Urinary bladder (tissue), 4 donors: ENCODE measurements around the gene DACH1. TPM values are rescaled to one million over a fixed set of nuclear protein-coding genes. Genes with fewer than 3 reads are reported as not detected.
A peak's percentile ranks its signal among the peaks of the same experiment; 100 is the strongest.

Source experiments
- DNase-seq: peaks from one replicate; pipeline ENCODE4 v3.0.0-alpha.2; 2015; ENCODE audit errors: extremely low spot score
- H3K27ac ChIP-seq: one replicate; pipeline ENCODE4 v1.5.1; 2013; ENCODE audit warnings: low read depth, mild to moderate bottlenecking, moderate library complexity
- H3K36me3 ChIP-seq: one replicate; pipeline ENCODE4 v1.6.1; 2013; ENCODE audit warnings: mild to moderate bottlenecking, moderate library complexity; ENCODE audit not compliant: insufficient read depth
- H3K4me1 ChIP-seq: one replicate; pipeline ENCODE4 v1.6.1; 2013; ENCODE audit warnings: mild to moderate bottlenecking, moderate library complexity; ENCODE audit not compliant: insufficient read depth
- H3K4me3 ChIP-seq: one replicate; pipeline ENCODE4 v1.5.1; 2013; ENCODE audit warnings: low read depth, low read length
- WGBS: extraction: QIAGEN DNeasy Blood & Tissue Kit; methylation state at CpG from one replicate; pipeline ENCODE4 v1.1.7; 2013; 5-methylcytosine and 5-hydroxymethylcytosine counted together
- polyA plus RNA-seq: library from polyadenylated mRNA; stranded (reverse); fragments of 200-250 nt; gene quantifications from one replicate; pipeline ENCODE4 v1.2.3, GENCODE V29; 2013
- total RNA-seq: library from RNA; depleted of rRNA; stranded (reverse); fragments of >200 nt; gene quantifications from one replicate; pipeline ENCODE4 v1.2.3, GENCODE V29; 2014
- donor health status: healthy with polysubstance abuse.
- donor health status: healthy.

The DACH1 gene
- total and polyA plus RNA-seq, 2 donors = 2.8 to 26.4 TPM

DNA sequence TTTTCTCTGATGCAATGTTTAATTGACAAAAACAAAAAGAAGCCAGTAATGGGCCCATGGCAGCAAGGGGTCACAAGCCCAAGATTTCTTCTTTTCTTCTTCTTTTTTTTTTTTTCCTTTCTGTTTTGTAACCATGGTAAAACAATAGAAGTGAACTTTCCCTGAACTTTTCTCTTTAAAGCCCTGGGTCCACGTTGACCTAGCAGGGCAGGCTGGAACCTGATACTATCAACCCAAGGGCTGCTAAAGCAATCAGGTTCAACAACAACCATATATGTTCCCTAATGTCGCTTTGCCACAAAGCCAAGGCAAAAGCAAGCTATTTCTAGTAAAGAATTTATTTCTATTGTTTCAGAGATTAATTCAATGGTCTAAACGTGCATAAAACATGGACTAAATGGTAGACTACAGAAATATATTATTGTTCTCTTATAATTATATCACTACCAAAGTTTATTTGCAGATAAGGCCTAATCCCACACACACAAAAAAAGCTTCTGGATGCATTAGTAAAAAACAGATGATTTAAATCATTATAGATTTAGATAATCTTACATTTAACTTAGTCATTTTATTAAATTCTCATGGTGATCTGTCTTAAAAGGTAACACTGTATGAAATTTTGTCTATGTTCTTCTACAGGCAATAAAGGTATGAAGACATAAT lies 153.9 kb downstream of the DACH1 start:
- H3K4me1 ChIP-seq = no peaks in the 10 kb centered on the region
- peak overlapping the region; percentile 23 for H3K27ac ChIP-seq
- no peaks in the 10 kb centered on the region for H3K36me3 ChIP-seq
- no peak overlapping the region for H3K4me3 ChIP-seq
- DNase-seq = peak; percentile 43
- WGBS = 28% methylated on average over 3 of the region's 3 CpGs

DNA sequence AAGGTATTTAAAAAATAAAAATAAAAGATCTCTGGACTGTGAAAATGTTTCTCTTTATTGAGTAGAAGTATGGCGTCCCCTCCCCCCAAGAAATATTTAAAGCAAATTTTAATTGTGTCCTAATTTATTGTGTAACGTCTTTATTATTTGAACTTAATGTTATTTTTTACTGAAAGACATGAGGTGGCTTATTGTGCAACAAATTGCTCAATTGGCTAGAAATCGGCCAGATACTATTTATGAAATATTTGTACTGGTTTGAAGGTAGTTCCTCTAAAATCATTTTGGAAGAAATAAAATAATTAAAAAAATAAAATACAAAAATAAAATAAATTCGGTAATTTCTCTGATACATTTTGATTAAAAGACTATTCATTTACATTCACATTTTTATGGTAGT lies 162.3 kb downstream of the DACH1 start:
- Histone ChIP-seq H3K4me1 (no peaks in the 10 kb centered on the region), H3K36me3 (no peaks in the 10 kb centered on the region), H3K4me3 (no peak overlapping the region), H3K27ac (no peak overlapping the region)
- no peak for DNase-seq
- 87% methylated on average over 4 of the region's 4 CpGs for WGBS

DNA sequence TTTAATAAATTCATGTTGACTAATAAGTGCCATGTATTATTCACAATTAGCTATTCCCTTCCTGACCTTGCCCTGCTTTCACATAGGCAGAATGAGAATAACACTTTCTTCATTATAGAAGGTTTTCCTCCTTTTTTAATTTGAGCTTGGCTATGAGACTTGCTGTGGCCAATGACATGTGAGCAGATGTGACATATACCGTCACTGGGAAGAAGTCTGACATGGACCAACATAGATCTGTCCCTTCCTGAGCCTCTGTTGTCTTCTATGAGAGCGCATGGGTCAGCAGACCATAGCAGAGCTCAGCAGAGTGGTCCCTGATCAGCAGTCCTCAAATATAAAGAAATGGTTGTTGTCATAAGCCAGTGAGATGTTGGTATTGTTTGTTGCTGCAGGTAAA lies 163.9 kb downstream of the DACH1 start:
- DNase-seq = no peak
- no peaks in the 10 kb centered on the region for H3K36me3 ChIP-seq
- no peak overlapping the region for H3K27ac ChIP-seq
- WGBS = 93% methylated on average over 2 of the region's 2 CpGs
- H3K4me3 ChIP-seq = no peak overlapping the region
- H3K4me1 ChIP-seq = no peaks in the 10 kb centered on the region

DNA sequence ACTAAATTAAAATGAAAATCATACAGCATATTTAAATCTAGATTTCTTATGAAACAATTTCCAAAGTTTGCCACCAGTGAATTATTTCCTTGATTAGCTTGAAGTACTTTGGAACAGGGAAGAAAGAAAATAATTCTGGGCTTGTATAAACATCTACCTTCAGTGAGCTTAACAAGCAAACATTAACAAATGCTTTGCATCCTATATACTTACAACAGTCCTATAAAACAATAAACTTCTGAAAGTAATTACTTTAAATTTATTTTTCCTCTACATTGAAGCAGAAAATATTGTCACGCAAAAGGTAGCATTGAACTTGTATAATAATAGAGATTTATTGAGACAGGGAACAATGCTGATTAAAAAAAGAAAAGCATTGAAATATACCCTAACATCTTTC lies 164.8 kb downstream of the DACH1 start:
- H3K27ac ChIP-seq = no peak overlapping the region
- H3K36me3 ChIP-seq = no peaks in the 10 kb centered on the region
- 83% methylated on average over 1 of the region's 1 CpG for WGBS
- no peak overlapping the region for H3K4me3 ChIP-seq
- DNase-seq = no peak
- no peaks in the 10 kb centered on the region for H3K4me1 ChIP-seq

DNA sequence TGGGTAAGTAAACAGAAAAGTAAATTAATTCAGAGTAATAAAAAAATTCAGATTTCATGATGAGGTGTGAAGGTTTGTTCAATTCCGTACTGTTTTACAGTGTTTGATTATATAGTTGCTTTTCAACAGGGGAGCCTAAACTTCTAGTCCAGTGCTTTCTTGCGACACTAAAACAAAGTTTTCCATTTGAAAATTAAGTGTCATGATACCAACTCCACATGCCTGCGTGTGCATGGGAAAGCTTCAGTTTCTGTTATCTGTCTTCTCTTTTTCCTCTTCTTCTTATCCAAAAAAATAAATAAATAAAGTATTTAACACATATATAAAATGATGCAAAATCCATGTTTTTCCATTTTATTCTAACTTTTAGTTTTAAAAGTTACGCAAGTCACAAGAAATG lies 165.3 kb downstream of the DACH1 start:
- WGBS = 77% methylated on average over 4 of the region's 4 CpGs
- Histone ChIP-seq H3K27ac (no peak overlapping the region), H3K36me3 (no peaks in the 10 kb centered on the region), H3K4me3 (no peak overlapping the region), H3K4me1 (no peaks in the 10 kb centered on the region)
- no peak for DNase-seq

DNA sequence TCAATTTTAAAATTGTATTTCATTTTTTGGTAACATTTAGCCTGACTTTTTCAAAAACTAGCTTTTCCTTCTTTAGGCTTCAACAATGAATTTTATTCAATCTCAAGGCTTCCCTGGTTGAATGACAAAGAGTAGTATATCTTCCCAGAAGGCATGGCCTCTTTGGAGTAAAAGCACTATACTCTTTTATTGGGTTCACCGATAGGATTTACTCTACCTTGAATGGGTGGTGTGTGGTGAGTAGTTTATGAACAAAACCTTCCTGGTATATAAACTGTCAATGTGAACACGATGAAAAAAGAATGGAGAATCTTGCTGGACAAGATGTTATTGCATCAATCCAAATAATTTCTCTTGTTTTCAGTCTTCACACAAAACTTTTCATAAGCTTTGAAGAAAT lies 167.7 kb downstream of the DACH1 start:
- 78% methylated on average over 2 of the region's 2 CpGs for WGBS
- no peak overlapping the region for H3K4me3 ChIP-seq

DNA sequence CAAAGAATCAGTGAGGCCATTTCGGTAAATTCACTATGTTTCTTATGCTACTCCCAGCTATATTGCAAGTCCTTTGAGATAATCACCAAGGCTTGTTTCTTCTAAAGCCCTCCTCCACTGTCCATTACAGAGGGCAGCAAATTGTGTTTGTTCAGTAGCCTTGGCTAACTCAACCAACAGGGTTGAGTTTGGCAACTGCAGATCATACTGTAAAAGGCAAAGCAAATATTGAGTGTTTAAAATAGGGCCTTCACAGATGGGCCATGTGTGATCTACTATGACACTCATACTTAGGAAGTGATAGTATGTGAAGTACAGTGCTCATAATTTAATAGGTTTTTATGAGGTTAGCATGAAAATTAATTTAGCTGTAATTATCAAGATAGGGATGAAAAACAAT lies 171.3 kb downstream of the DACH1 start:
- Histone ChIP-seq H3K27ac (no peak overlapping the region), H3K36me3 (no peaks in the 10 kb centered on the region), H3K4me3 (no peak overlapping the region), H3K4me1 (no peaks in the 10 kb centered on the region)
- DNase-seq = no peak
- WGBS = 97% methylated on average over 1 of the region's 1 CpG

More for the DNA sequence above, 167.7 kb downstream of the DACH1 start:
- Histone ChIP-seq H3K27ac (no peak overlapping the region), H3K36me3 (no peaks in the 10 kb centered on the region), H3K4me1 (no peaks in the 10 kb centered on the region)
- no peak for DNase-seq

DNA sequence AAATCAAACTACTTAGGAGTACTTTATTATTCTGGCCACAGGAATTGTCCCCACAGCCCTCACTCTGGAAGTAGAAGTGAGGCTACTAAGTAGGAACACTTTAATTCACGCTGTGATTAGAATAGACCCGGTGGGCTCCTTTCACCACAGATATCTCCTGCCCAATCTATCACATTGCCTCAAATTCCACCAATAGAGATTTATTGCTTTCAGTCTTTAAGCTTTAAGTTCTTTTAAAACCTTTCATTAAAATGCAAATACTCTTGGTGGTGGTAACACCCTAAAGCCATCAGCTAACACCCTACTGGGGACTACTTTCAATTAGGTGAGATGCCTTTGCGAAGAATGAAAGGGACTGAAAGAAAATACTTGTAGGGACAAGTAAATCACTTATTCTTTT lies 181.9 kb downstream of the DACH1 start:
- no peak for DNase-seq
- Histone ChIP-seq H3K4me1 (no peaks in the 10 kb centered on the region), H3K4me3 (no peak overlapping the region), H3K27ac (no peak overlapping the region), H3K36me3 (no peaks in the 10 kb centered on the region)
- 63% methylated on average over 3 of the region's 3 CpGs for WGBS

DNA sequence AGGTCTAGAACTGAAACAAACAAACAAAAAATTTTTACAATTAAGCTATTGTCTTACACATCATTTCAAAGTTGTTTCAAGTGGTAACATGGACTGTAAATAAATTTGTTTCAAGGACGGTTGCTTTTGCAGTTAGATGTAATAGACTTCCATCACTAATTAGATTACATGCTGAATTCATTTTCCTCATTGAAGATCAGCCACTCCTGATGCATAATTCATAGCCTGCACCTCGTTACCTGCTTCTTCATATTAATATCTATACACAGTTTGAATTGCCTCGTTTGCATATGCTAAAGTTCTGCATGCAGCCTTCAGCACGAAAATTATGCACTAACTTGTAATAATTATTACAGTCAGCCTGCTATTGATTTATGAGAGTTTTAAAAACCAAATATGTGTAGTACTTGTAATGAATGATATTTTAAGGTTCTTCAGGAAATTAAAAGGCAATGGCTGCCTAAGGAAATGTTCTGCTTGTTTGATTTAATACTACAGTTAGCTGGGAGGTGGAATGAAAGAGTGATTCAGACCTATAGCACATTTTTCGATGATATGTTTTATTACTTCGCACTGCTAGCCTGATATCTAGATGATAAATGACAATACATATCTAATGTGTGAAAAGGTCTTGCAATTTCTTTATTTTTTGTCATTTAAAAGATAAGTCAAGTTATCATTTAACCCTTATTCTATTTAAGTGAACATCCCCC lies 184.9 kb downstream of the DACH1 start:
- H3K4me3 ChIP-seq = no peak overlapping the region
- WGBS = 83% methylated on average over 6 of the region's 6 CpGs
- no peak overlapping the region for H3K27ac ChIP-seq
- H3K36me3 ChIP-seq = no peaks in the 10 kb centered on the region
- H3K4me1 ChIP-seq = no peaks in the 10 kb centered on the region
- no peak for DNase-seq

DNA sequence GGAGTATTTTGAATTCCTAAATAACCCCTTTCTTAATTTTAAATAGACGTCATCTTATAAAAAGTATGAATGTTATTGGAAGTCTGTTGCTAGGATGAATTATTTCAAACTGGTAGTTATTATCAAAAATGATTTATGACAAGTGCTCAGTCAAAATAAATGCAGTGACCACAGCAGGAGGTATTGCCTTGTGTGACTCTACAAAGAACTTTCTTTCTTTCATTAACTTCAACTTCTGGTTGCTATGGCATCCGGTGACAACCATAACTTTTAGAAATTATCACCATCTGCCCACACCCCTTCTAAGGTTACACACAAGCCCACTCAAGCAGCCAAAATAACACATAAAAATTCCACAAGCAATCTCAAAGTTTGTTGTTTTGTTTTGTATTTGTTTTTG lies 189.9 kb downstream of the DACH1 start:
- Histone ChIP-seq H3K27ac (no peak overlapping the region), H3K4me3 (no peak overlapping the region), H3K36me3 (no peaks in the 10 kb centered on the region), H3K4me1 (no peaks in the 10 kb centered on the region)
- DNase-seq = no peak
- 76% methylated on average over 2 of the region's 2 CpGs for WGBS

DNA sequence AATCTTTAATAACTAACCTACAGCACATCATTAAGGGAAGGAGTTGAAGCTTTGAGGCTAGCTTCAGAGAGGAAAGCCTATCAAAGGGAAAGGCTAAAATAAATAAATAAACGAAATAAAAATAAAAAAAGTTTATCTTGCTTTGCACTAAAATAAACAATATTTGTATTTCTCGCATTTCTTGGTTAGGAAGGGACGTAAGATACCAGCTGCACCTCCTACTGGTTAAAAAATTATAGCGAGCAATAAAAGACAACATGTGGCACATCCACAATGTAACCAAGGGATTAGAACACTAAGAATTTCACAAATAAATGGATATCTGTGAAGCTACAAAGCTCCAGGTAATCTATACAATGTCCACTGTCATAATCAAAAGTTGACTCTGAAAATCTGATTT lies 194.5 kb downstream of the DACH1 start:
- H3K4me3 ChIP-seq = no peak overlapping the region
- H3K27ac ChIP-seq = no peak overlapping the region
- WGBS = 62% methylated on average over 4 of the region's 4 CpGs
- H3K4me1 ChIP-seq = no peaks in the 10 kb centered on the region
- no peaks in the 10 kb centered on the region for H3K36me3 ChIP-seq
- DNase-seq = no peak

DNA sequence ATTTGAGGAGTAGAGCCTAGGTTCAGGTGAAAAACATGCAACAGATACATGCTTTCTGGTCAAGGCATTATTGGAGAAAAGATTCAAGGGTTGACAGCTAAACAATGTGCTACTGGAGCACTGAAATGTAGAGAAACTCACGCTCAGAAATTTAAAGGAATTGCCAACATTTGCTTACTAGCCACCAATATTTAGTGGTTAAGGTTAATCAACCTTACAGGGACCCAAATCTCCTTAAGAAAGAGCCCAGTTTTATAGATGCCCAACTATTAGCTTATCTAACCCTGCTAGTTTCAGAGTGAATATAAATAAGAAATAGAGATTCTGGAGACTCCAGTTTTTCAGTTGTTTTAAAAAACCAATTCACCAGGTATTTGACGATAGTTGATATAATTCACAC lies 203.6 kb downstream of the DACH1 start:
- WGBS = 86% methylated on average over 2 of the region's 2 CpGs
- H3K27ac ChIP-seq = no peak overlapping the region
- no peaks in the 10 kb centered on the region for H3K4me1 ChIP-seq
- H3K36me3 ChIP-seq = no peaks in the 10 kb centered on the region
- no peak overlapping the region for H3K4me3 ChIP-seq
- no peak for DNase-seq

DNA sequence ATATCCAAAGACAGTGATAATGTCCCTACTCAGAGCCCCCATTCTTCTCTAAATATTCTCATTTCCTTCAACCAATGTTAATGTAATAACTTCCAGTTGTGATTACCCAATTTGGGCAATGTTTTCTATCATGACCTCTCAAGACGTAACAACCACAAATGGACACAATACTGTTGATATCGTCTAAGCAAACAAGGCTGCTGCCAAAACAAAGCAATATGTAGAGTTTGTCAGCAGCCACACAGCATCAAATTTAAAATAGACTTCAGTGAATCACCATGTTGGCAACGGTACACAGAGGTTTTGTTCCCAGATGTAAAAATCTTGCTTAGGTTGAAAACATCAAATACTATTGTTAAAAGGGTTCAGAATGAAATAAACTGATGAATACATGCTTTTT lies 205.1 kb downstream of the DACH1 start:
- no peak overlapping the region for H3K4me3 ChIP-seq

DNA sequence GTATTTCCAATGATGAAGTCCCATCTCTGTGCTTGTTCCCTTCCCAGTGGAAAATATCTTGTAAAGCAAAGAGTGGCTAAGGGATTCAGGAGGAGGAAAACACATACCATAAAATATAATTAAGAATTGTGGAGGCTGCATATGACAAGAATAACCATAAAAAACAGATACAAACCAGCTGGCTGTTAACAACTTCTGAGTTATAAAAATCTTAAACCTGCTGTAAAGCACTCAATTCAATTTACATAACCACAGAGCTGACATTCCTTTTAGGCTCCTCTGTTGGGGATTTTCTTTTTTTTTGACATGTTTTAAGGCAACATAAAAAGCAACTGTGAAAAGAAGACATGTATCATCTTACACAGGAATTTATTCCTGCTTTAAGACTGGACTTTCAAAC lies 207.6 kb downstream of the DACH1 start:
- Histone ChIP-seq H3K4me3 (no peak overlapping the region), H3K27ac (no peak overlapping the region), H3K36me3 (no peaks in the 10 kb centered on the region), H3K4me1 (no peaks in the 10 kb centered on the region)
- DNase-seq = peak; percentile 15

More for the DNA sequence above, 205.1 kb downstream of the DACH1 start:
- Histone ChIP-seq H3K27ac (no peak overlapping the region), H3K4me1 (no peaks in the 10 kb centered on the region), H3K36me3 (no peaks in the 10 kb centered on the region)
- WGBS = 52% methylated on average over 3 of the region's 3 CpGs
- DNase-seq = no peak
